ENCODE results near the gene TMEM204.

Gene TMEM204

DNA sequence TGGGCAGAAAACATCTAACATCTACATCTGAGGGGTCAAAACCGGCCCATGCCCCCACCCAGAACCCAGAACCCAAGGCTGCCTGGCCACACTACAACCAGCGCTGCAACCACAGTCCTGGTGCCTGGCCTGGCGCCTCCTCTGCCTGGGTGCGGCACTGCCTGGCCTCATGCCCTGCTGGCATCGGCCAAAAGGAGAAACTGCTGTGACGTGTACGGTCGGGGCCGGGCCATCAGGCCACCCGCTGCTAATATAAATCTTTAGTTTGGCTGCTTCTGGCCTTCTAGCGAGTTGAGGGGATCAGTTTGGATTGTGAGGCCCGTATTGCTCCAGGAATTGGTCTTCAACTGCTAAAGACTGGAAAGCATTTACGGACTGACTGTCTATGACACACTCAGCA lies 22.8 kb downstream of the TMEM204 start:
- no peak for DNase-seq (ENCODE audit: low read depth in 2 of 2, low spot score in 1 of 2)

DNA sequence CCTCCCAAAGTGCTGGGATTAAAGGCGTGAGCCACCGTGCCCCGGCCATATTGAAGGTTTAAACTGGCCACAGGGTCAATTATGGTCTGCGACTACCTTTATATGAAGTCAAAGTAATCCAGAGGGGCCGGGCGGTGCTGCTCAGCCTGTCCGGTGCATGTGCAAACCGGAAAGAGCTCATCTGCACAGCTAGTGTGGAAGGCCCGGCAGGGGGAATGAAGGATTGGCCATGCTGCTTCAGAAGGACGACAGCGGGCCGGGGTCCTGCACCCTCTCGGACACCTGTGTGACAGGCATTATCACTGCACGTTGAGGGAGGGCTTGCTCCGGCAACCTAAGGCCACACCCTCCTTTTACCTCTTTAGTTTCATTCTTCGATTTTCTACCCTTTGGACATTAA lies 23.6 kb downstream of the TMEM204 start:
- no peak for DNase-seq (ENCODE audit: low read depth in 2 of 2, low spot score in 1 of 2)

DNA sequence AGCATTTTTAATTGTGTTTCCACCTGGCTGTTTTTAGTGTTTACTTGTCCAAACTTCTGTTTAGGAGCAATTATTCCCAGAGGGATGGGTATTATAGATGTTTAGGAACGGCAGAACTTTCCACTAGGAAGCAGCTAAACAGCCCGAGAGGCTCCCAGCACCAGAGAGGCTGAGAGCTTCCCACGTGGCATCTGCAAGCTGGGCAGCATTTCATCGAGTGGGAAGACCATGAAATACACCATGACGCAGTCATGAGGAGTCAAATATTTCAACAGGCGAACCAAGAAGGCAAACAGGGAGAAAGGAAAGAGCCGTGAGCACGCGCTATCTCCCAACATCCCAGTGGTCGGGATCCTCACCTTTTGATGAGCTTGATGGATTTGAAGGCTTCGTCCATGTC lies 24.1 kb downstream of the TMEM204 start:
- DNase-seq (ENCODE audit: low read depth in 2 of 2, low spot score in 1 of 2): no peak

DNA sequence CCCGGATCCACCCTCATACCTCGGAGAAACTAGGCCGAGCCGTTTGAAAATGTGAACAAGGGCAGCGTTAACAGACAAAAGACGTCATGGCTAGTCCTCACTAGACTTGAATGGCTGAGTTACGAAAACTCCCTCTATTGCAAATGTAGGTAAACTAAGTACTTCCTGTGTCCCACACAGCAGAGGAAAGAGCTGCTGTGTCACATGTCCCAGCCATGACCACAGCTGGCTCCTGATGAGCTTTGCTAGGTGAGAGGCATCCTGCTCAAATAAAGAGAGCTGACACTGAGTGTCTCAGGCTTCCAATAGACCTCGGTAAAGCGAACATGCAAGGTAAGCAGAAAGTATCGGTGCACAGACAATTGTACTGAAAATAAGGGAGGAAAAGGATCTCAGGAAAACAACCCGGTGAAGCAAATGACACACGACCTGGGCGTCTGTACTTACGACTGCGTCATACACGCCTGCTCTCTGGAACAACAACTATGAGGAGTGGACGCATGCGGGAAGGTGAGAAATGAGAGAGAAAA lies 26.0 kb downstream of the TMEM204 start:
- no peak for DNase-seq (ENCODE audit: low read depth in 2 of 2, low spot score in 1 of 2)

DNA sequence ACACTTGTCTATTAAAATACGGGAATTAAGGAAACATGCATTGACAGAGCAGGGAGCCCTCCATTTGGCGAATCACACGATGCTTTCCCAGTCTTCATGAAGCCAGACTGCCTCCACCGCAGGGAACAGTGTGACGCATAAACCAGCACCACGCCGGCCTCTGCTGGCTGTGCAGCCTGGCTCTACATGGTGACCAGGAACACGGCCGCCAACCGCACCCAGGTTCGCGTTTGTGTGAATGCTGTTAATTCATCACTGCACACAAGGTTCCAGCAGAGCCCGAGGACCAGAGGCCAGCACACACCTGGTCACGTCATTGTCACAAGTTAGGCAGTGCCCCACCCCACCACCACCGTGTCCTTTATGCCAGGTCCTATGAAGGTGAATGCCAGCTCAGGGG lies 26.7 kb downstream of the TMEM204 start:
- DNase-seq (ENCODE audit: low read depth in 2 of 2, low spot score in 1 of 2): no peak

DNA sequence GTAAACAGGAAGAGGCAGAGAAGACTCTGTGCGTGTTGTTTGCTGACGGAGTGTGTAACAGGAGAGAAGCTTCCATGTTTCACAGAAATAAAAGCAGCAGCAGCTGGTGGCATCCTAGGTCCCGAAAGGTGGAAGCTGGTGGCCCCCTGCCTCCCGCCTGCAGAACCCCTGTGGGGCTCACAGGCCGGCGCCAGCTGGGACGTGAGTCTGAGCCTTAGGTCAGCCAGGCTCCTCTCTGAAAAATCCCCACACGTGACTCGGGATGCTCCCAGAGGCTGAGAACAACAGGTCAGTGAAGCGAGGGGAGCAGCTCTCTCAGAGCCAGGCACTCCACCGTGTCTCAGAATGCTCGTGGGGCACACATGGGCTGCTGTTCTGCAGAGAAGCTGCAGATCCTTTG lies 27.4 kb downstream of the TMEM204 start:
- DNase-seq (ENCODE audit: low read depth in 2 of 2, low spot score in 1 of 2): no peak

DNA sequence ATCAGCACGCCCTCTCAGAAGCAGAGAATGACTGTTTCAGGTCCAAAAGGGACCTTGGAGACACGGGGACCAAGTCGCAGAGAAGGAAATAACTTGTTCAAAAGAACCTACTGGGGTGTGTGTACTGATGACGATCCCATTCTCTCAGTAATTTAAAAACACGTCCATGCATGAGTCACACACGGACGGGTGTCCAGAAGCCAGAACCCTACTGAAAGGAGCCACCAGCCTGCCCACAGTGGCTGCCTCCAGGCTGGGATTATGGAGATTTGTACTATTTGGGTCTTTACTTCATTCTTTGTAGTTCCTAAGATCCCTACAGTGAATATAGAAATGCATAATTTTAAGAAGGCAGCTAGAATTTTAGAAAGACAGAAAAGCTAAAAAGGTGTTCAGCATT lies 27.8 kb downstream of the TMEM204 start:
- DNase-seq (ENCODE audit: low read depth in 2 of 2, low spot score in 1 of 2): no peak

DNA sequence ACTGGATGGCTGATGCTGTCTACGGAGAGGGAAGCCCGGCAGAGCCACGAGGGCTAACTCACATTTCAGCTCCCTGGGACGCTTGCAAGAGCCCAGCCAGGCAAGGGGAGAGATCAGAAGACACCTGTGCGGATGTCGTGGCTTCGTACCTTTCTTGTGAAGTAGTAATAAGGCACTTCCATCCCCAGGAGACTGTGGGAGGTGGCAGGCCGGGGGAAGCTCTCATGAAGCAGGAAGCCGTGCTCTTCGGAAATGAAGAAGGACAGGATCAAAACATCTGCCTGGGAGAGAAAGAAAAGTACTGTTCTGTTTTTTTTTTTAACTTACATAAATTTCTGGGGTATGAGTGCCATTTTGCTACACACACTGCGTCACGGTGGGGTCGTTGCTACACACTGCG lies 28.4 kb downstream of the TMEM204 start:
- DNase-seq (ENCODE audit: low read depth in 2 of 2, low spot score in 1 of 2): no peak

DNA sequence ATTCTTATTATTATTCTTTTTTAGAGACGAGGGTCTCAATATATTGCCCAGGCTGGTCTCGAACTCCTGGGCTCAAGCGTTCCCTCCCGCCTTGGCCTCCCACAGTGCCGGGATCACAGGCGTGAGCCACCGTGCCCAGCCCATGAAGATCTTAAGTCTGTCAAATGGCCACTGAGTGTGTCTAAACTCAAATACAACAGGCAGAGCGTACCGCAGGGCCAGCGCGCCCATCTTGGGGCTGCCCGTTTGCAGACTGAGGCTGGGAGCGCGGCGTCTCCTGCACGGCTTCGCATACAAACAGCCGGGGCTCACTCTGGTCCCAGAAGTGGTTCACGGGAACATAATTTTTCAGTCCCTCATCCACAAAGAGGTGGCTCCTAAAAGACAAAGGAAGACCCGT lies 30.3 kb downstream of the TMEM204 start:
- DNase-seq (ENCODE audit: low read depth in 2 of 2, low spot score in 1 of 2): no peak

DNA sequence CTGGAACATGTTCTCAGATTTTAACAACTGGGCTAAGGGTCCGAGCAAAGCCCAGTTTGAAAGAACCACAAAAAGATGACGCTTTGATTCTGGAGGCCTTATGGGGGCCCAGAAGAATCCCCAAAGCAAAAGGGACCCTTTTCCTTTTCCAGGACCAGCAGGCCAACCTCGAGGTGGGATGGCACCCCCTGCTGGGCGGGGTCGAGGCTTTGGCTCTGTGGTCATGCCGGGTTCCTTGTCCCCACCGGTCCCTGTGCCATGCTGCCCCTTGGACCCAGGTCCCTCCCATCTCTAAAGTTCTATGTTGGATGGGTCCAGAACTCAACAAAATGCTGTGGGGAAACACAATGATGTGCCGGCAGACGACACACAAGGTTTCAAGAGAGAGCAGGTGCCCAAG lies 30.9 kb downstream of the TMEM204 start:
- DNase-seq (ENCODE audit: low read depth in 2 of 2, low spot score in 1 of 2): no peak

DNA sequence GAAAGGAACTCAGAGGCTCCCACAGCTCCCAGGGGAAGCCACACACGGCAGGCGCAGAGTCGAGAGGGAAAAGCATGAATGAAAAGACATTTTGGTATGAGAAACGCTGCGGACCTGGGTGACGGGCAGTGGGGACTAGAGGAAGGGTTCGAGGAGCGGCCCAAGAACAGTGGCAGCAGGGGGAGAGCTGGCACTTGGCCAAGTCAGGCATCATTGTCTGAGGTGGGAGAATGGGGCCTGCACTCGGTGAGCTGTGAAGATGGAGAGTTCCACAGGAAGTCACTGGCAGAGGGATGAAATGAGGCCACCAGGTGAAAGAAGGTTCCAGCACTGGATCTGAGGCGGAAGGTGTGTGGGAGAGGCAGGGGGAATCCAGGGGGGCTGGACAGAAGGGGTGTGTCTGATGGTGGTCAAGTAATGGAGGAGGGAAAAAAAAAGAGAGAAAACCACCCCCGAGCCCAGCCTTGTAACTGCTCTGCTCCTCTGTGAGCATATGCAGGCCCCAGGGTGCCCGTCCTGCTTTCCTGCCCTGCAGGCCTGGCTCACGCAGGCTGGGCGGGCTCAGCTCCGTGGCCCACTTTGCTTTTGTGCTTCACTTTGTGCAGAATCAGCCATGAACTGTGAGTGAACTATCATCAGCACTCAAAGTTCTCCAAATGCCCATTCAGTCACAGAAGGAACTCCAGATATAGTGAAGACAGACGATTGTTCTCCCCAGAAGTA lies 31.8 kb downstream of the TMEM204 start:
- DNase-seq (ENCODE audit: low read depth in 2 of 2, low spot score in 1 of 2): no peak

DNA sequence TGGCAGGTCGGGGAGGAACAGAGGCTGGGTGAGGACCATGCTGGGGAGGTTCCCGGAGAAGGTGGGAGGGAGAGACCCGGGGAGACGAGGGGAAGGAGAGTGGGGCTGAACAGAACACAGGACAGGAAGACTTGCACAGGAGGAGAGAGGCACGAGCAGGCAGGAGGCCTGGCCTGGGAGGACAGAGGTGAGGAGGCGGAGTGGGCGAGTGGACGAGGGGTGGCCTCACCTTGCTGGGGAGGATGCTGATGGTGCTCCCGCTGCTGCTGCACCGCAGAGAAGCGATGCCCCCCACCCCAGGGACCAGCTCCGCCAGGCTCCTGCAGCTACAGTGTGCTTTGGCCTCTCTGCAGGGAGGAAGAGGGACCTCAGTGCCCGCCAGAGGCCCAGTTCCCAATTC lies 34.5 kb downstream of the TMEM204 start:
- no peak for DNase-seq (ENCODE audit: low read depth in 2 of 2, low spot score in 1 of 2)

DNA sequence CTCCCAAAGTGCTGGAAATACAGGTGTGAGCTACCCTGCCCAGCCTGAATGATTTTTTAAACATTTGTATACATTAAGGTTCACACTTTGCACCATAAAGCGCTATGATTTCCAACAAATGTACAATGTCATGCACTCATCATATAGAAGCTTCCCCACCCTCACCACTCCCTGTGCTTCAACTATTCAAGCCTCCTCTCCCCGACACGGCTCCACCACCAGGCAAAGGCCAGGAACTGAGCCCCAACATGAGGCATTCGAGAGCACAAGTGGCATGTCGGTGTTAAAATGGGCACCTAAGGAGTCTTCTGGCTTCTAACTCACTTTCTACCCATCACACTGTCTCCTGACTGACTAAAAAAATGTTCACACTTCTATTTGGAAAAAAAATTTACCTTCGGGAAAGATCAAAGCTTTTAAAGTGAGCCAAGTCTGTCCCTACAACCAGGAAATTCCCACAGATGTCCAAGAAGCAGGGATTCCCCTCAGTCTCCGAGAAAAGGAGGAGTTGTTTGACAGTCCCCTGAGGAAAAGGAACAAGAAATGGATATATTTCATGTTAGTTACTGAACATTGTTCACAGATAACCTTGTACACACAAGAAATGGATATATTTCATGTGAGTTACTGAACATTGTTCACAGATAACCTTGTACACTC lies 37.7 kb downstream of the TMEM204 start:
- DNase-seq (ENCODE audit: low read depth in 2 of 2, low spot score in 1 of 2): no peak

DNA sequence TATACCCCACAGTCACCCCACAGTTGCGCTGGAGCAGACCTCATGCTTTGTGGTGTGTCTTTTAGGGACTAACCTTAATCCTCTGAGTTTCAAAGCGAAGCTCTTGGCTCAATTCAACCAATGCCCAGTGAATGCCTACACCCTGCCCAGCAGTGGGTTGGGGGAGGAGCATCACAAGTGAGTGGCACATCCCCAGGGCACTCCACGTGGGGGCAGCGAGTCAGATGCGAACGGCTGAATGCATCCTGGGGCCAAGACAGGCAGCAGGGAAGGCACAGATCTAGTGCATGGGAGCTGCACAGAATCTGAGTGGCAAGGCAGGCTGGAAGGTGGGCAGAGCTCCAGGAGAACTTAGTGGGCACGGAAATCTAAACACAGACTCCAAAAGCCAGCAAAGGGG lies 39.2 kb downstream of the TMEM204 start:
- DNase-seq (ENCODE audit: low read depth in 2 of 2, low spot score in 1 of 2): no peak

DNA sequence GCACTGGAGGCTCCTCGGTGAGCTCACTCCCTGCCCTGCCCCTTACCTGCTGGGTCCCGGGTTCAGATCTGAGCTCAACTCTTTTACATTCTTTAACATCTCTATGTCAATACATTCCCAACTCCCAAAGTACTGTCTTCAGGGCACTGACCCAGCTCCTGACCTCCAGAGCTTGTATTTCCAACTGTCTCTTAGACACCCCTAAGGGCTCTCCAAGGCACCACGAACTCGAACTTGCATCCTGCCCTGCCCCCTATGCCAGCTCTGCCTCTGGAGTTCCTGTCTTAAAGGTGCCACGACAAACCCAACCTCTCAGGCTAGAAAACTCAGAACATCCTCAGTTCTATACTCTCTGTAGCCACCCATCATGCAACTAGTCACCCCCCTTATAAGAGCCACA lies 39.8 kb downstream of the TMEM204 start:
- DNase-seq (ENCODE audit: low read depth in 2 of 2, low spot score in 1 of 2): no peak

DNA sequence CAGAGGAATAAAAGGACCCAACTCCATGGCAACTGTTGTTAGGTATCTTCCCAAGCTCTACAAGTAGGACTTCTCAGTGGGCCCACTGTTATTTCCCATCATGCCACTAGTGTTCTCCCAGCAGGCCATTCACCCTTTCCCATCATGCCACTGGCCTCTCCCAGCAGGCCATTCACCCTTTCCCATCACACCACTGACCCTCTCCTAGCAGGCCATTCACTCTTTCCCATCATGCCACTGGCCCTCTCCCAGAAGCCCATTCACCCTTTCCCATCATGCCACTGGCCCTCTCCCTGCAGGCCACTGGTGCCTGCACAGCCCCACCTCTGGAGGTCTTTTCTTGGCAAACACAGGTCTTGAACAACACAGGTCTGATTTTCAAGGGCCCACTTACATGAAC lies 42.1 kb downstream of the TMEM204 start:
- DNase-seq (ENCODE audit: low read depth in 2 of 2, low spot score in 1 of 2): no peak

DNA sequence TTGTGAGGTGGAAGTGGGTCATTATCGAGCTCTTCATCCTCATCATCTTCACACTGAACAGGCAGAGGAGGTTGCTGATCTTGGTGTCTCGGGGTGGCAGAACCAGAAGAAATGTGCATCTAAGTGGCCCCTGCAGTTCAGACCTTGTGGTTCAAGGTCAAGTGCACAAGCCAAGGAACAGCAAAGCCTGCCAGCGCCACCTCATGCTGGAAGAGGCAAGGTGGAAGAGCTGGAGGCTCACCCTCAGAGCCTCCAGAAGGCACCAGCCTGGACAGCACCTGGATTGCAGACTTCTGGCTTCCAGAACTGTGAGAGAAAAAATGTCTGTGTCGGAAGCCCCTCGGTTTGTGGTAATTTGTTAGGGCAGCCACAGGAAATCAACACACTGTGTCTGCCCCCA lies 45.7 kb downstream of the TMEM204 start:
- no peak for DNase-seq (ENCODE audit: low read depth in 2 of 2, low spot score in 1 of 2)

DNA sequence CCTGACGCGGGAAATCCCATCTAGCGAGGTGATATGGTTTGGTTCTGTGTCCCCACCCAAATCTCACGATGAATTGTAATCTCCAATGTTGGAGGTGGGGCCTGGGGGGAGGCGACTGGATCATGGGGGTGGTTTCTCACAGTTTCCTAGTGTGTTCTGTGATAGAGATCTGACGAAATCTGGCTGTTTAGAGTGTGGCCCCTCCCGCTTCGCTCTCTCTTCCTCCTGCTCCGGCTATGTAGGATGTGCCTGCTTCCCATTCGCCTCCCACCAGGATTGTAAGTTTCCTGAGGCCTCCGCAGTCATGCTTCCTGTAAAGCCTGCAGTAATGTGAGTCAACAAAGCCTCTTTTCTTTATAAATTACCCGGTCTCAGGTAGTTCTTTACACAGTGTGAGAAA lies 46.8 kb downstream of the TMEM204 start:
- no peak for DNase-seq (ENCODE audit: low read depth in 2 of 2, low spot score in 1 of 2)

DNA sequence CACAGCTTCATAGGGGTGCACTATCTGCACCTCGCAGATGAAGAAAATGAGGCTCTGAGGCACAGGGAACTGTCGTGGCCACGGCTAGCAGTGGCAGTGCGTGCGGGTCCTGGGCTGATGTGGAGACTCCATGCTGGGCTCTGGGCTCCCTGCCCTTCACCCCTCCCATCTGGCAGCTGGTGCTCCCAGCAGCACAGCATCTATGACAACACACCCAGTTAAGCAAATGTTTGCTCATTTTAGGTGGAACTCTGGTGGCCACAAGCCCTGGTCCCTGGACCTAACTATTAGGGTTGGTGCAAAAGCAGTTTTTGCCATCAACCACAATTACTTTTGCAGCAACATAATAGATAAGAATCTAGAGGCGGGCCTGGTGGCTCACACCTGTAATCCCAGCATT lies 47.5 kb downstream of the TMEM204 start:
- DNase-seq (ENCODE audit: low read depth in 2 of 2, low spot score in 1 of 2): no peak

DNA sequence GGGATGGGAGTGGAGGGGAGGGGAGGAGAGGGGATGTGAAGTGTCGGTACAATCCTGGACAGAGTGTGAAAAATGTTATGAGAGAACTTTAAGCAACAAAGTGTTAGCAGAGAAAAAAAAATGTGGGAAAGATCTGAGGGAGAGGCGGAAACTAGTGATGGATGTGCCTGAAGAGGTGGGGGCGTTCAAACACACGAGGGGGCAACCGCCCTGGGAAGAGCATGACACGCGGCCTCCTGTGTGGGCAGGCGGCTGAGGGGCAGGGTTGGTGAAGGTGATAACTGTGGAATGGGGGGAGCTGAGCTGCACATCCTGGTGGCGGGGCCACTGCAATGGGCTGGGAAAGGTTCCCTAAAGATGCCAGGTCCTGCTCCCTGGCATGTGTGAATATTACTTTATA lies 48.3 kb downstream of the TMEM204 start:
- no peak for DNase-seq (ENCODE audit: low read depth in 2 of 2, low spot score in 1 of 2)

DNA sequence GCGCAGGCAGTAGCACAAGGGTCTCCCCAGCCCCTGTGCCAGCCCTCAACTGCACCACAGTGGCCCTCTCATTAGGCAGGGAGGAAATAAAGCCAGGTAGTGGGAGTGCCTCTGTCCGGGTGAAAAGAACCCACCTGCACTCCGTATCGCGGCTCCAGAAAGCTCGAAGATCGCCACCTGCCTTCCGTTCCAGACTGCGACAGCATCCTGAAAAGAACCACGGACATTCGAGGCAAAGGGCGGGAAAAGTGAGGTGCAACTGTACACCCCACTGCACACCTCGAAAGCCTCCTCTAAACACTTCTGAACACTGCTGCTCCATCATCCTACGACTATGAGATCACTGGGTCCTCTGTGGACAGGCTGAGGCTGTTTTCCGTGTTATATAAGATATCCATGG lies 49.7 kb downstream of the TMEM204 start:
- no peak for DNase-seq (ENCODE audit: low read depth in 2 of 2, low spot score in 1 of 2)

DNA sequence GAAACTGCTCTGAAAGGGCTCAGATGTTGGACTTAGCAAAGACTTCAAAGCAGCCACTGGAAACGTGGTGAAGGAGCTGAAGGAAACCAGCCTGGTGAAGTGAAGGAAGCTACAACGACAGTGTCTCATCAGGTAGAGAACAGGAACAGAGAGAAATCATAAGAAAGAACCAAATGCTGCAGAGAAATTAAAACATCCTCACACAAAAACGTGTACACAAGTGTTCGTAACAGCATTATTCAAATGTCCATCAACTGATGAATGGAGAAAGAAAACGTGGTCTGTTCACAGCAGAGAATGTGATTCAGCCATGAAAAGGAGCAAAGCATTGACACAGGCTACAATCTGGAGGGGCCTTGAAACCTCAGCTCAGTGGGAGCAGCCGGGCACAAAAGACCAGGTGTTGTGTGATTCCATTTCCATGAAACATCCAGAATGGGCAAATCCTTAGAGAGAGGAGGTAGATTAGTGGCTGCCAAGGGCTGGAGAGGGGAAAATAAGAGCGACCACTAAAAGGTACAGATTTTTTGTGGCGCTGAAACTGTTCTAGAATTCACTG lies 51.5 kb downstream of the TMEM204 start:
- DNase-seq (ENCODE audit: low read depth in 2 of 2, low spot score in 1 of 2): no peak

DNA sequence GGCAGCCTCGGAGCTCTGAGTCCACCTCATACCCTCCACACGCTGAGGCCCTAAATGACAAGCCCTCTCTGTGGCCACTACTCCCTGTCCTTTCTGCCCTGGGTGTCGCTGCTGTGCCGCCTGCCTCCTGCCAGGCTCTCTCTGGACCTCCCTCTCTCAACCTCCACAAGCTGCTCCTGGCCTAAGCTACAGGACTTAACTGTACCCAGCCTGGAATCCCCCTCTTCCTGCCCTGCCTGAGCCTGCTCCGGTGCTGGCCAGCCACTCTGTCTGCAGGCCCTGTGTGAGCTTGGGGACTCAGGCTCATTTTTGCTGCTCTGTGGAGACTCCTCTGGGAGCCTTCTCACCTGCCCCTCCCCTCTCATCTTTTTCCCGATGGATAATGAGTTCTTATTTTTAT lies 56.9 kb downstream of the TMEM204 start:
- no peak for DNase-seq (ENCODE audit: low read depth in 2 of 2, low spot score in 1 of 2)

Data from stimulated activated CD8-positive, alpha-beta memory T cell treated with anti-CD3 and anti-CD28 coated beads, Interleukin-4, amount 100 ng/mL, for 1 hour (primary cell).